Activated B cell treated with CpG ODN at 0.5 μM for 24 hours (primary cell): ENCODE results near the gene JSRP1. TPM values are rescaled to one million over a fixed set of nuclear protein-coding genes. Genes with fewer than 3 reads are reported as not detected.
"Not testable (repeated sequence)": the region's sequence is repeated elsewhere in the genome, so short reads cannot be mapped to it uniquely, and the experiment has no call there.

Experiments
- ATAC-seq: fragments of 200-7000 bp; cut with Tn5 transposase; one replicate; pipeline ENCODE4 v1.10.0; 2021; ENCODE audit warnings: low read depth, mild to moderate bottlenecking, moderate library complexity
- CTCF ChIA-PET: fragments of 350-600 bp; sonication (Branson Sonifier 250); formaldehyde crosslinking; loops from one replicate; lab custom pipeline; 2021; ENCODE audit warnings: antibody characterized with exemption; lab: Charles Lee
- POLR2A ChIA-PET: fragments of 350-600 bp; sonication (Branson Sonifier 250); formaldehyde crosslinking; loops from one replicate; lab custom pipeline; 2021; ENCODE audit warnings: antibody characterized with exemption; lab: Charles Lee
- DNase-seq: peaks from one replicate; pipeline ENCODE4 v3.0.0; 2022
- H3K27ac Mint-ChIP-seq: one replicate; pipeline ENCODE4 v1.8.0; 2020; ENCODE audit warnings: mixed read lengths
- H3K27me3 Mint-ChIP-seq: one replicate; pipeline ENCODE4 v1.8.0; 2021; ENCODE audit warnings: mixed read lengths
- H3K36me3 Mint-ChIP-seq: one replicate; pipeline ENCODE4 v1.8.0; 2021; ENCODE audit warnings: low read depth, mixed read lengths
- H3K4me1 Mint-ChIP-seq: one replicate; pipeline ENCODE4 v1.8.0; 2021; ENCODE audit warnings: mixed read lengths
- H3K4me3 Mint-ChIP-seq: one replicate; pipeline ENCODE4 v1.8.0; 2020; ENCODE audit warnings: mild to moderate bottlenecking, mixed read lengths
- H3K9me3 Mint-ChIP-seq: one replicate; pipeline ENCODE4 v1.8.0; 2020; ENCODE audit warnings: mixed read lengths
- CTCF ChIP-seq: fragments of 200-600 bp; IDR thresholded peaks from one replicate; pipeline ENCODE4 v1.8.0; 2022; ENCODE audit warnings: antibody characterized with exemption, mild to moderate bottlenecking
- intact Hi-C: fragments of 100-400 bp; cut with micrococcal nuclease; formaldehyde crosslinking; loops from one replicate; pipeline ENCODE4 v1.15.1; 2024
- total RNA-seq: library from RNA; stranded (reverse); gene quantifications from 2 replicates; pipeline ENCODE4 v1.2.3, GENCODE V29; 2022

Gene JSRP1
- total RNA-seq, 1 donor from 2014 or later: 0.31 TPM

- TF ChIP-seq CTCF: no peak
- ATAC-seq (no peak), DNase-seq (no peak)
- no peaks in the 10 kb centered on the region for H3K9me3 Mint-ChIP-seq
- H3K27ac Mint-ChIP-seq: no peak overlapping the region
- peaks cover 32% of the 10 kb centered on the region for H3K4me1 Mint-ChIP-seq
- ChIA-PET CTCF (interaction anchor here (0.6 to 0.7 kb wide), 2 partner anchors 196 to 729 kb away, joined by 3 read pairs; no protein-coding TSS in a partner anchor), POLR2A (interaction anchor here (0.5 to 1.6 kb wide), 7 partner anchors 10 to 239 kb away, joined by 3 to 11 read pairs (median 7); no protein-coding TSS in a partner anchor)
- no peaks in the 10 kb centered on the region for H3K36me3 Mint-ChIP-seq
- intact Hi-C loops: no loop called here
- H3K27me3 Mint-ChIP-seq: no peaks in the 10 kb centered on the region
- H3K4me3 Mint-ChIP-seq: no peak overlapping the region
These were observed 26.6 kb upstream of the JSRP1 start for GRCh38 chr19:2282862-2283237.

- Mint-ChIP-seq H3K27me3 (no peaks in the 10 kb centered on the region), H3K4me3 (peak within 1 kb of the TSS; percentile 60), H3K4me1 (peaks cover 33% of the 10 kb centered on the region), H3K27ac (peak within 1 kb of the TSS; percentile 24), H3K9me3 (no peaks in the 10 kb centered on the region), H3K36me3 (peaks cover 2% of the 10 kb centered on the region)
- intact Hi-C loops: no loop called here
- ChIA-PET POLR2A (interaction anchor here (0.5 to 1.6 kb wide), 10 partner anchors 10 to 239 kb away, joined by 3 to 11 read pairs (median 4); partner anchors contain the start of gene LSM7), CTCF (interaction anchor here (0.6 to 0.7 kb wide), 2 partner anchors 196 to 730 kb away, joined by 3 read pairs; no protein-coding TSS in a partner anchor)
- peak; percentile 60 for ATAC-seq
- peak; percentile 46 for DNase-seq
- no peak for TF ChIP-seq CTCF
These were observed 26.0 kb upstream of the JSRP1 start, which contains the start of gene PEAK3 for GRCh38 chr19:2282062-2282861. Gene PEAK3 (minus strand): TSS chr19:2282175. CDS start chr19:2280931, 1,244 bp downstream.

GRCh38 chr19:2281265-2282061 is 25.2 kb upstream of the JSRP1 start:
- Mint-ChIP-seq H3K27ac (peak overlapping the region; percentile 24), H3K4me3 (peak overlapping the region; percentile 60), H3K4me1 (peaks cover 41% of the 10 kb centered on the region)
- ATAC-seq, intact Hi-C loops, DNase-seq, CTCF ChIA-PET, H3K9me3 Mint-ChIP-seq, H3K36me3 Mint-ChIP-seq, H3K27me3 Mint-ChIP-seq: not testable (repeated sequence)
- POLR2A ChIA-PET: interaction anchor here (0.5 to 1.6 kb wide), 7 partner anchors 10 to 290 kb away, joined by 3 to 7 read pairs (median 3); partner anchors contain the start of gene LSM7

GRCh38 chr19:2280633-2281264 is 24.5 kb upstream of the JSRP1 start:
- CTCF ChIA-PET: no interaction called here
- Mint-ChIP-seq H3K4me3 (no peak overlapping the region), H3K27me3 (no peaks in the 10 kb centered on the region), H3K27ac (no peak overlapping the region), H3K4me1 (peaks cover 41% of the 10 kb centered on the region), H3K36me3 (peaks cover 9% of the 10 kb centered on the region), H3K9me3 (no peaks in the 10 kb centered on the region)
- POLR2A ChIA-PET: interaction anchor here (1.0 to 4.1 kb wide), 4 partner anchors 8 to 290 kb away, joined by 3 to 23 read pairs (median 10); no protein-coding TSS in a partner anchor
- ATAC-seq (no peak), DNase-seq (no peak)
- no peak for TF ChIP-seq CTCF
- intact Hi-C loops: no loop called here
